ENCODE measurements around the gene S1PR4.
"Not testable (repeated sequence)": the region's sequence is repeated elsewhere in the genome, so short reads cannot be mapped to it uniquely, and the experiment has no call there.

Gene S1PR4

DNA sequence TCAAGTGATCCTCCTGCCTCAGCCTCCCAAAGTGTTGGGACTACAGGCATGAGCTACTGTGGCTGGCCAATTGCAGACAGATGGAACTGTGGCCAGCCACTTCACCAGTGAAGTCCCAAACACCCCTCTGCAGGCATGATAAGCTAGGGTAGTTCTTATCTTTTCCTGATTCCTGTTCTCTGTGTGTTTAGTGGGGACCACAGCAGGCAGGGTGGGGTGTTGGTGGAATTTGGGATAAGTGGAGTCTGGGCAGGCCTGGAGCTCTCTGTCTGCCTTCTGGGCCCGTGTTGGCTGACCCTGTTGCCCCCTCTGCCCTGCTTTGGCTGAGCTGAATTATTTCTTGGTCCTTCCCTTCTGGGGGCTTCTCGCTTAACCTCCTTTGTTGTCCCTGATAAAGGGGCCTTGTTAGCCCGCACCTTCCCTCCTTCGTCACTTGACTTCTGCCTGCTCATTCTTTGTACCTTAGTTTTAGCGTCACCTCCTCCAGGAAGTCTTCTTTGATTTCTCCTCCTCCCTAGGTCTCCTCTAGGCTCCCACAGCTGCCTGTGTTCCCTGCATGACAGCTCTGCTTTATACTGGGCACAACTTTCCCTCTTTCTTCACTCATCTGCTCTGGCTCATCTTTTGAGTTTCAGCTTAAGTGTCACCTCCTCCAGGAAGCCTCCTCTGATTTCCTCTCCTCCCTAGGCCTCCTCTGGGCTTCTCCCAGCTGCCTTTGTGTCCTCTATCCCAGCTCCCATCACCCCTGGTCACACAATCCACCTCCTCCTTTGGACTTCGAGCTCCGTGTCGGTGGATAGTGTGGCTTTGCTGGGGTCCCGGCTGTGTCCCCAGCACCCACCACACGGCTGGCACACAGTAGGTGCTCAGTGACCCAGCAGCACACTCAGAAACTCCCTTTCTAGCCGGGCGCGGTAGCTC is 5.4 kb downstream of the S1PR4 start:
- DNase-seq: no peak

GRCh38 chr19:3184847-3185460 is 6.4 kb downstream of the S1PR4 start:
- peak; percentile 89 for DNase-seq

DNA sequence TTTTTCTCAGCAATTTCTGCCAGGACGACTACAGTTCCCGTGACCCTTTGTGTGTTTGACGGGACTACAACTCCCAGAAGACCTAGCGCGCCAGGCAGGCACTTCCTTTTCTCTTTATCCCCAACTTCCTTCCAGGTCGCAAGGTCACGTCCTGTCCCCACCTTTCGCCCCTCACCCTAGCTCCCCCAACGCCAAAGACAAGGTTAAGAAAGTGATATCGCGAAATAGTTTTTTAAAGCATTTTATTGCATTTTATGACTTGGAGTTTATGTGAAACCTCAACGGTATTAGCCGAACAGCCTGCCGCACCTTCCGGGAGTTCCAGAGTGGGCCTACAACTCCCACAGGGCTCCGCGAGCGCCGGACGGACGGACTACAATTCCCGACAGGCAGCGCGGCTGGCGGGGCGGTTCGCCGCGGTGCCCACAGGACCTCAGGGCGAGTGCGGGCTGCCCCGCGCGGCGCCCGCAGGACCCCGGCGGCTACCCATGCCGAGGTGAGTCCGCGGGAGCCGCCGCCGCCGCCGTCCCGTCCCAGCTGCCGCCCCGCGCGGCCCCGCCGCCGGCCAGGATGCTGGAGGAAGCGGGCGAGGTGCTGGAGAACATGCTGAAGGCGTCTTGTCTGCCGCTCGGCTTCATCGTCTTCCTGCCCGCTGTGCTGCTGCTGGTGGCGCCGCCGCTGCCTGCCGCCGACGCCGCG is 7.0 kb downstream of the S1PR4 start, which contains the start of gene NCLN:
TSS of gene NCLN (plus strand) at position 470 of the 699 bp plus-strand sequence. CDS start at position 571, 101 bp downstream.
- DNase-seq: peak; percentile 95

DNA sequence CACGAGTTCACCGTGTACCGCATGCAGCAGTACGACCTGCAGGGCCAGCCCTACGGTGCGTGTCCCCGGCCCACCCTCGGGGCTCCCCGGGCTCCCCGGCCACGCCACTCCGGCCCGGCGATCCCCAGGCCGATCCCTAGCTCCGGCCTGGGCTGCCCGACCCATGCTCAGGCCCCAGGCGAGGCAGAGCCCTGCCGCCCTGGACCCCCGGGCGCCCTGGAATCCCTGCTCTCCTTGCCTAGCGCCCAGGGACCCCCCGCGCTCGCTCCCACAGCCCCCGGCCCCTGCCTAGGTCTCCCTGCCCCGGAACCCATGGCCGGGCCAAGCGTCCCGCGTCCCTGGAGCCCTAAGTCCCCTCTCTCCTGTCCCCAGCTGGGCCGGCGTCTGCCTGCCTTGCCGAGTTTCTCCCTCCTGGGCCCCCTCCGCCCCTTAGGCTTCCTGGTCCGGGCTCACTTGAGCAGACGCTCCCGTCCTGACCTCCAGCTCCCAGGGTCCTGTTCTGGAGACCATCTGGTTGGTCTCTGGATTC is 7.7 kb downstream of the S1PR4 start:
- no peak for DNase-seq

DNA sequence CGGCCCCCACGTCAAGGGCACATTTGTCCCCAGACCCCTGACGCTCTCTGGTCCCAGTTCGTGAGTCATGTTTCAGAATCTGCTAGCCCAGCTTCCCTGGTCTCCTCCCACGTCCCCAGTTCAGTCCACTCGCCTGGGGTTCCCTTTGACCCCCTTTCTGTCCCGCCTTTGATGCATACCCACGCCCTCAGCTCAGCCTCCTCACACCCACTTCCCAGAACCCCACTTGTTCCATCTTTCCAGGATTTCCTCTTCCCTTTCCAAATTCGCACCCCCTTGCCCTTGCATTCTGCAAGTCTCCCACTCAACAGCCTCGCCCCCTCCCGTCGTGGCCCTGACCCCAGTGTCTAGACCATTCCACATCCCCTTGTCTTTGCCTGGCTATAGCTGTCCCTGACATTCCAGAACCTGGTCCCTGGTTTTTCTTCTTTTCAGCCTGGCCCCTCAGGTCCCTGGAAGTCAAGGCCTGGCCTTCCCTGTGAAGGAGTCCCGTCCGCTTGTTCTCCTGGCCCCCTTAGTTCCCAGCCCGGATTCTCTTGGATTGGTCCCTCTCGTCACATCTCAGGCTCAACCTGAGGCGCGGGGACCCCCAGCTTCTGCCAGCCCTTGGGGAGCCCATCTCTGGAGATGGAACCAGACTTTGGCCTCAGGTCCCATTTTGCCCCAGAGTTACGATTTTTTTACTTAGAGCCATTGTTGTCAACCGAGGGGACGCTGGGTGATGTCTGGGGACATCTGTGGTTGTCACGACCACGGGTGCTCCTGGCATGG is 8.5 kb downstream of the S1PR4 start:
- DNase-seq: no peak

- no peak for DNase-seq
These were observed 9.3 kb downstream of the S1PR4 start for GRCh38 chr19:3187662-3188511.

DNA sequence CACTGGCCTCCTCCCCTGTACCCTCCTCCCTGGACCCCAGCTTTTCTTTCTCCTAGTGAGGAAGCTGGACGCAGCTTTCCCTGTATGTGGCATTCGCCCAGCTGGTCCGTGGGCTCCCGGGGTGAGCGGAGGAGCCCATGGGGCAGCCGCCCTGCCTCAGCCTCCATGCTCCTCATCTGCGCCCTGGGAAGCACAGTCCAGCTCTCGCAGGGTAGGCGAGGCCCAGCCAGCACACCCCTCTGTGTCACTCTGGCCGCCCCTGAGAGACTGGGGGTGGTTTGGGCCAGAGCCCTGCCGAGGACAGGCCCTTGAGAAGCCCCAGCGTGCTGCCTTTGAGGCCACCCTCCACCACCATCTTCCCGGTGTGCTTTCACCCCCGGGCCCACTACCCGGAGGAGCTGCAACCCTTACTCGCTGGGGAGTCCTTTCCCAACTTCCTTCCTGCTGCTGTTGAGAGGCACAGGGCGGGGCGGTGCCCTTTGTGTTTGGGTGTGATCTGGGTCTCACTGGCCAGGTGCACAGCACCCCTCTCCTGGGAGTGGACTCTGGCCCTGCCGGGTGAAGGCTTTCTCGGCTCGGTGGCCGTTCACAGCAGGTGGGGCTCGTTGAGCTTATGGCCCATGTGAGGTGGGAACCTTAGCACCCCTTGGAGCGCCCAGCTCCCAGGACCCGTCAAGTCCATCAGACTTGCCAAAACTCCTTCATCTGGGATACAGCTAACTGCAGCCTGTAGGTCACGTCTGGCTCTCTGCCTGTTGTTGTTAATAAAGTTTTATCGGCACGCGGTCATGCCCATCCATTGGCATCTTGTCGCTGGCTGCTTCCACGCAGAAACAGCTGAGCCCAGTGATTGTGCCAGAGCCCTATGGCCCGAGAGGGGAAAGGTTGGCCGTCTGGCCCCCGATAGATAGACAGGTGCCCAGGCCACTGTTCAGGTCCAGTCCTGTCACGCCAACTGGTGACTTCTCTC is 10.3 kb downstream of the S1PR4 start:
- DNase-seq: no peak

GRCh38 chr19:3189702-3190469 is 11.3 kb downstream of the S1PR4 start:
- DNase-seq: no peak

GRCh38 chr19:3190470-3190770 is 11.9 kb downstream of the S1PR4 start:
- no peak for DNase-seq

DNA sequence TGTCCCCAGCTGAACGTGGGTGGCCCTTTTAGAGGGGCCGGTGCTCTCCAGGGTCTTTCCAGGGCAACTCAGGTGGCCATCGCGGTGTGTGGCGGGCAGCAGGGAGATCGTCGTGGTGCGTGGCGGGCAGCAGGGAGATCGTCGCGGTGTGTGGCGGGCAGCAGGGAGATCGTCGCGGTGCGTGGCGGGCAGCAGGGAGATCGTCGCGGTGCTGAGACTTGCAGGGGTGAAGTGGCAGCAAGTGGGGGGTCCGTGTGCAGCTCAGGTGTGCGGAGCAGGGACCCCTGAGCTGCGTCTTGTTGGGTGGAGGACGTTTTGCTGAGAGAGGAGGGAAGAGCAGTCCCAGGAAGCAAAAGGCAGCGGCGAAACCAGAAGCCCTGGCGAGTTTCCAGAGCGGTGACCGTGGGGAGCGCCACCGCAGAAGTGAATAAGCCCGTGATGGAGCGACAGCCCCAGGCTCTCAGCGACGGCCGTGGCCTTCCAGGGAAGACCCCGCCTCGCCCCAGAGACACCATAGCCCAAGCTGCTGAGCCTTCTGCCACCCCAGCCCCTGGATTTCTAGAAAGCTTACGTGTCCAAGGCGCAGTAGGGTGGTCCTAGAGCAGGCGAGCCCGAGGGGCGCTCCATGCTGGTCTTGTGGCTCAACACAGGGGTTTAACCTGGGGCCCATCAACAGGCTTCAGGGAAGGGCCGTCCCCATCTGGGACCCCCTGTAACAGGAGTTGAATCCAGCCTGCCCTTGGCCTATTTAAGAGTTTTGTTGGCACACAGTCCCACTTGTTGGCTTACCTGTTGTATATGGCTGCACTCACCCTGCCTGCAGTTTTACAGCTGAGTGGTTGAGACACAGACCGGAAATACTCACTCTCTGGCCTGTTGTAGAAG is 12.6 kb downstream of the S1PR4 start:
- no peak for DNase-seq

DNA sequence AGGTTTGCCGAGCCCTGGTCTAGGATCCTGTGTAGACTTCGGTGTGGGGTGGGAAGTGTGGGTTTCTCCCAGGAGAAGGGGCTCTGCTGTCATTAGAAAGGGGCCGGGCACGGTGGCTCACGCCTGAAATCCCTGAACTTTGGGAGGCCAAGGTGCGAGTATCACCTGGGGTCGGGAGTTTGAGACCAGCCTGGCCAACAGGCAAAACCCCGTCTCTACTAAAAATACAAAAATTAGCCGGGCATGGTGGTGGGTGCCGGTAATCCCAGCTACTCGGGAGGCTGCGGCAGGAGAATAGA is 13.2 kb downstream of the S1PR4 start:
- DNase-seq: not testable (repeated sequence)

GRCh38 chr19:3192228-3192635 is 13.7 kb downstream of the S1PR4 start:
- no peak for DNase-seq

DNA sequence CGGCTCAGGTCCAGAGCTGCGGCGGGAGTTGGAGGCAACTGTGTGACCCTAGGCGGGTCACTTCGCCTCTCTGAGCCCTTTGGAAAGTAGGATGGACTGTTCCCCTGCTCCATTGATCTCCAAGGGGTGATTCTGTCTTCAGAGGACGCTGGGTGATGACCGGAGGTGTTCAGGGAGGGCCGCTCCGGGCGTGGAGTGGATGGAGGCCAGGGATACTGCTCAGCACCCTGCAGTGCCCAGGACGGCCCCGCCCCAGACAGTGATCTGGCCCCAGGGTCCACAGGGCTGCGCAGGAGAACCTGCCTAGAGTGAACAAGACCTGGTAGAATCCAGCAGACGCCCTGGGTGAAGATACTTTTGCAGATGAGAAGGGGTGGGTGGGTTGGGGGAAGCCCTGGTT is 14.1 kb downstream of the S1PR4 start:
- no peak for DNase-seq

GRCh38 chr19:3193256-3194105 is 14.9 kb downstream of the S1PR4 start:
- DNase-seq: no peak

DNA sequence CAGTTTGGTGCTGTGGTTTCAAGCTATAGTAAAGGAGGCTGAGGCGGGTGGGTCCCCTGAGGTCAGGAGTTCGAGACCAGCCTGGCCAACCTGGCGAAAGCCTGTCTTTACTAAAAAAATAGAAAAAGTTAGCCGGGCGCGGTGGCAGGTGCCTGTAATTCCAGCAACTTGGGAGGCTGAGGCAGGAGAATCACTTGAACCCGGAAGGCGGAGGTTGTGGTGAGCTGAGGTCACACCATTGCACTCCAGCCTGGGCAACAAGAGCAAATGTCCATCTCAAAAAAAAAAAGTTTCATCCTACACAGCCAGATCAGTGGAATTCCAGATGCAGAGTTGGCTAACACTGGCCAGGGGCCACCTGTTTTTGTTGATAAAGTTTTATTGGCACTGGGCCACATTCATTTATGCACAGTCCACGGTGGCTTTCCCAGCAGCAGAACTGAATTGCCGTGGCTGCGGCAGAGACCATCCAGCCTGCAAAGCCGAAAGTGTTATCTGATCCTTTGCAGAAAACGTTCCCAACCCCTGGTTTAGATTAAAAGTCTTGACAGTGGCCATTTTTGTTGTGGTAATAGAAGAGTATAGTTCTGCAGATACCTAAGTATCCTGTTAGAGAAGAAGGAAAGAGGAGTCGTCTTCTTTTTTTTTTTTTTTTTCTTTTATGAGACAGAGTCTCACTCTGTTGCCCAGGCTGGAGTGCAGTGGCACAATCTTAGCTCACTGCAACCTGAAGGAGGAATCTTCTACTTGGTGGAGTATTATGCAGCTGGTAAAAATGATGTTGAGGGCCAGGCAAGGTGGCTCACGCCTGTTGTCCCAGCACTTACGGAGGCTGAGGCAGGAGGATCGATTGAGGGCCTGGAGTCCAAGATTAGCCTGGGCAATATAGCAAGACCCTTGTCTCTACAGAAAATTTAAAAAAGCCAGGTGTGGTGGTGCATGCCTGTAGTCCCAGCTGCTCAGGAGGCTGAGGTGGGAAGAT is 15.8 kb downstream of the S1PR4 start:
- no peak for DNase-seq

- DNase-seq: no peak
These were observed 17.7 kb downstream of the S1PR4 start for GRCh38 chr19:3196064-3196932.

All from NCI-H446 treated with DMSO at 0.1 percent for 48 hours (cell line).